Activated CD8-positive, alpha-beta memory T cell treated with anti-CD3 and anti-CD28 coated beads for 36 hours (primary cell): Measurements from ENCODE around the gene GNPTG. TPM values are rescaled to one million over a fixed set of nuclear protein-coding genes. Genes with fewer than 3 reads are reported as not detected.

Experiments used
- CTCF ChIA-PET: fragments of 350-600 bp; sonication (Branson Sonifier 250); formaldehyde crosslinking; loops from one replicate; lab custom pipeline; 2021; ENCODE audit warnings: antibody characterized with exemption; lab: Charles Lee
- POLR2A ChIA-PET: fragments of 350-600 bp; sonication (Branson Sonifier 250); formaldehyde crosslinking; loops from one replicate; lab custom pipeline; 2021; ENCODE audit warnings: antibody characterized with exemption; lab: Charles Lee
- total RNA-seq, 2 experiments: library from RNA; stranded (reverse); gene quantifications; one replicate each; pipeline ENCODE4 v1.2.3, GENCODE V29; 2021

GNPTG gene
- total RNA-seq, result 10 to 100 TPM; 25.7 to 26.1 TPM

DNA sequence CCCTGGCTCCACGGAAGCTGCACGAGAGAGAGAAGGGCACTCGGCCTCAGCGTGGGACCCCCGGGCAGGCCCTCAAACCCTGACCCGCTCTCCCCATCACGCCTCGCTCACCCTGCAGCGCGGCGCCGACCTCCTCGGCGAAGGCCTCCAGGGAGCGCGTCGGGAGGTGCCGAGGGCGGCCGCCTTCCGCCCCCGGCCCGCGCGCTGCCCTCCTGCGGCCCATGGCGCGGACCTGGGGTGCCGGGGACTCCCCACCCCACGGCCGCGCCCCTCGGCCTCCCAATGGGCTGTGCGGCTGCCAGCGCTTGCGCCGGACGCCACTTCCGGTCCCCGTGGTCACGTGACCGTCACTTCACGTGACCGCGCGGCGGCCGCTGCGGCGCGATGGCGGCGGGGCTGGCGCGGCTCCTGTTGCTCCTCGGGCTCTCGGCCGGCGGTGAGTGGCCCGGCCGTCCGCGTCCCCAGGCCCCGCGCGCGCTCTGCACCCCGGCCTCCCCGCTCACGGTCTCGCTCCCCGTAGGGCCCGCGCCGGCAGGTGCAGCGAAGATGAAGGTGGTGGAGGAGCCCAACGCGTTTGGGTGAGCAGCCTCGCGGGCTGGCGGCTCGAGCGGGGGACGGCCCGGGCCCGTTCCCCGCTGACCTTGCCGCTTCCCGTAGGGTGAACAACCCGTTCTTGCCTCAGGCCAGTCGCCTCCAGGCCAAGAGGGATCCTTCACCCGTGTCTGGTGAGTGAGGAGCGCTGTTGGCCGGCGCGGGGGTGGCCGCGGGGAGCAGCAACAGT is at the start of gene GNPTG, which contains the start of gene TSR3:
TSS of gene GNPTG (plus strand) at position 350 of the 781 bp plus-strand sequence. CDS start at position 385, 35 bp downstream.
TSS of gene TSR3 (minus strand) at position 297 of the 781 bp plus-strand sequence. CDS start at position 223, 74 bp downstream.
- ChIA-PET POLR2A (no interaction called here), CTCF (no interaction called here)

DNA sequence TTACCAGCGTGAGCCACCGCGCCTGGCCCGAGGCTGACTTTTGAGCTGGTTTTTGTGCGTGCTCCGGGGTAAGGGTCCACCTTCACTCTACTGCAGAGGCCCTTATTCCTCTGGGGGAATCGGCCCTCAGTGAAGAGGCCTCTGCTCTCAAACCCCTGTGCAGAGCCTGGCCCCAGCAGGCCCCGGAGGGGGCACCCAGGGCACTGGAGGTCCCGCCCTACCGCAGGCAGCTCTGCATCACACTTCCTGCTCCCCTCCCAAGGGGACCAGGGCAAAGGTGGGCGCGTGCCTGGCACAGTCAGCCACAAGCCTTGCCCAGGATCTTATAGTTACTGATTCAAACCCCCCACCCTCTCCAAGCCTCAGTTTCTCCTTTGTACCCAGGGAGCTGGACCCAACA is 45.9 kb upstream of the GNPTG start:
- ChIA-PET CTCF (no interaction called here), POLR2A (no interaction called here)

DNA sequence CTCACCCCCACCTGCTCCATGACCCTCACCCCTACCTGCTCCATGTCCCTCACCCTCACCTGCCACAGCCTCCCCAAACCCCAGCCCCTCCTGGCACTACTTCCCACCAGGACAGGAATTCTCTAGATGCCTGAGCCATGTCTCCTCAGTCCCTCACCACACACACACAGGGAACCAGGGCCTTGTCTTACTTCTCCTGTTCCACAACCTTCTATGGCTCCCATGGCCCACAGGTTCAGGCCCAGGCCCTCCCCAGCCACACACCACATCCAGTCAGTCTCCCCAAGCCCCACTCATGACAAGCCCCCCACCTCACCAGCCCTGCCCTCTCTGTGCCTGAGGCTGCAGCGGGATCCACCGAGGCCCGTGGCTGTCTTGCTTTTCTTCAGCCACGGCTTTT is 45.4 kb upstream of the GNPTG start:
- ChIA-PET CTCF (no interaction called here), POLR2A (no interaction called here)

DNA sequence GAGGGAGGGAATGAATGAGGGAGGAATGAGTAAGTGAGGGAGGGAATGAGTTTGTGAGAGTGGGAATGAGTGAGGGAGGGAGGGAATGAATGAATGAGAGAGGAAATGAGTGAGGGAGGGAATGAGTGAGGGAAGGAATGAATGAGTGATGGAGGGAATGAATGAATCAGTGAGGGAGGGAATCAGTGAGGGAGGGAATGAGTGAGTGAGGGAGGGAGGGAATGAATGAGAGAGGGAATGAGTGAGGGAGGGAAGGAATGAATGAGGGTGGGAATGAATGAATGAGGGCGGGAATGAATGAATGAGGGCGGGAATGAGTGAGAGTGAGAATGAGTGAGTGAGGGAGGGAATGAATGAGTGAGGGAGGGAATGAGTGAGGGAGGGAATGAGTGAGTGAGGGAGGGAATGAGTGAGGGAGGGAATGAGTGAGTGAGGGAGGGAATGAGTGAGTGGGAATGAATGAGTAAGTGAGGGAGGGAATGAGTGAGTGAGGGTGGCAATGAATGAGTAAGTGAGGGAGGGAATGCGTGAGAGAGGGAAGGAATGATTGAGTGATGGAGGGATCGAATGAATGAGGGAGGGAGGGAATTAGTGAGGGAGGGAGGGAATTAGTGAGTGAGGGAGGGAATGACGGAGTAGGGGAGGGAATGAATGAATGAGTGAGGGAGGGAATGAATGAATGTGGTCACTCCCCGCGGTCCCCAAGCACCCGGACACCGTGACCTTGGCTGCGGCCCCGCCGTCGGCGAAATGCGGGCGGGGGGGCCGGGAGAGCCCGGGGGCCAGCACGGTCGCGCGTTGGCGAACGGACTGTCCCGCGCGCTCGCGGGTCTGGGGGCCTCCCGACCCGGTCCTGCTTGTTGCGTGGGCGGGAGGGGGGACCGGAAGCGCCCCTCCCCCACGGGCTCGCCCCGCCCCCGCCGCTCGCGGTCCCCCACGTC is 43.4 kb upstream of the GNPTG start:
- POLR2A ChIA-PET, result interaction anchor here (1.2 kb wide), 1 partner anchor 35 kb away, joined by 3 read pairs; no protein-coding TSS in a partner anchor

DNA sequence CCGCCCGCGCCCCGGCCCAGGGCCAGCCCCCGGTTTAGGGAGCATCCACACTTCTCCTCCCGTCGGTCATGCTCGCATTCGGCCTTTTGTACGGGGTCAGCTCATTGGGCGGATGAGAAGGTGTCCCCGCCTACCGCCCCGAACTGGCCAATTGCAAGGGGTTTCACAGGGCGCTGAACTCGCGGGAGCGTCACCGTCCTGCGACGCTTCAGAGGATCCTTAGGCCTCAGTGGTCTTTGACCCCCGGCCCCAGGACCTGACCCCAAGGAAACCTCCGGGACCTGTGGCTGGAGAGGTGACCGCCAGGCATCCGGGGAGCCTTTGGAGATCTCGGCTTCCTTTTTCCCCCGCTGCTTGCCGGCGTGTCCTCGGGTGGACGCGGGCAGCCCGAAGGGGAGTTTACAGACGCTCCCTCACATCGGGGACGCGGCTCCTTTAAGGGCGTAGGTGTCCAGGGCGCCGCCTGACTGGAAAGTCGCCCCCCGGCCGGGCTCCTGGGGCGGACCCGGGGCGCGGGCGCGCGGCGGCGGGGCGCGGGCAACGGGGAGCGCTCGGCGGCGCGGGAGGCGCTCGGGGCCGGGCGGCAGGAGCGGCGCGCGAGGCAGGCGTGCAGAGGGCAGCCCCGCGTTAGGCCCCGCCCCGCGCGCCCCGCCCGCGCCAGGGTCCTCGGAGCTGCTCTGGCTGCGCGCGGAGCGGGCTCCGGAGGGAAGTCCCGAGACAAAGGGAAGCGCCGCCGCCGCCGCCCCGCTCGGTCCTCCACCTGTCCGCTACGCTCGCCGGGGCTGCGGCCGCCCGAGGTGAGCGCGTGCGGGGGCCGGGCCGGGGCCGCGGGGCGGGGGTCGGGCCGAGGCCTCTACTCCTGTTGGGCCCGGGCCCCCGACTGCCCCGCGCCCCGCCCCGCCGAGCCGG is 42.5 kb upstream of the GNPTG start, which contains the start of gene UBE2I:
TSS of gene UBE2I (plus strand) at position 660 of the 909 bp plus-strand sequence. CDS start 4,395 bp downstream, outside the sequence.
- POLR2A ChIA-PET, result interaction anchor here (0.5 to 1.2 kb wide), 2 partner anchors 34 to 302 kb away, joined by 3 to 4 read pairs; partner anchors contain the start of gene IFT140
- CTCF ChIA-PET, result interaction anchor here (1.0 kb wide), 1 partner anchor 8 kb away, joined by 3 read pairs; no protein-coding TSS in a partner anchor

More for the DNA sequence above, 43.4 kb upstream of the GNPTG start:
- CTCF ChIA-PET, result no interaction called here

DNA sequence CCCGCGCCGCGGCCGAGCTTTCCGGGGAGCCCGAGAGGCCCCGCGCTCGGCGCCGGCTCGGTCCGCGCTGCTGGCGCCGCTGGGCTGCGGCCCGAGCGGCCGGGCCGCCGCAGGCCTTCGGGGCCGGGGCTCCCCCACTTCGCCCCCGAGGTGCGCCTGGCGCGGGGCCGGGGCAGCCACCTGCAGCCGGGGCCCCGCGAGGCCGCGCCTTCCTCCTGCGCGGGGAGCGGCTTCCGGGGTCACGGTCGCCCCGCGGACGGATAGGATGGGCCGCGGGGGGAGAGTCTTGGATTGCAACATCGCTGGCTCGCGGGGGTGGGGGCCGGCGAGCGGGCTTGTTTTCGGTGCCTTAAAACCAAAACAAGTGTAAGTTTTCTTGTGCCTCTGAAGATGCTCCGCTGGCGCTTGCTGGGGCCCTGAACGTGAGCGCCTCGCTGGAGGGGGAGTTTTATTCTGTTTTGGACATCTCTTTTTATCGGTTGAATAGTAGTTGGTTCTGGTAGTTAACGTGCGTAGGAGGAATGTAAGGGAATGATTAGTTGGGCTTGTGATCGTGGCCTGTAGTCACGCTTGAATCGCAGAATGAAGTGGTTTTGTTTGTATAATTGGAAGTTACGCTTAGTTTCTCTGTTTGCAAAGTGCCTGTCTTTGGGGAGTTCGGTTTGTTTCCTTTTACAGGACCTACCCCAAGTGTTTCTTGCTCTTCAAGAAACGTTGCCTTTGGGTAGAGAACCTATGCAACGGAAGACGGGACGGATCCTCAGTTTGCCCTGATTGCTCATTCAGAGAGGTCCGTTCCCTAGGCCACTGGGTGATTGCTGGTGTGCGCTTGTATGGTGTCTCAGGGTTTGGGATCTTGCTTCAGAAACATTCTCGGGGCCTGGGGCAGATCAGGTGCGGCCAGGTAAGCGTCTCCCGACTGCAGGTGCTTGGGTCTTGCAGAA is 41.6 kb upstream of the GNPTG start:
- ChIA-PET CTCF (interaction anchor here (0.6 to 1.0 kb wide), 2 partner anchors 9 to 53 kb away, joined by 3 read pairs; no protein-coding TSS in a partner anchor), POLR2A (no interaction called here)

DNA sequence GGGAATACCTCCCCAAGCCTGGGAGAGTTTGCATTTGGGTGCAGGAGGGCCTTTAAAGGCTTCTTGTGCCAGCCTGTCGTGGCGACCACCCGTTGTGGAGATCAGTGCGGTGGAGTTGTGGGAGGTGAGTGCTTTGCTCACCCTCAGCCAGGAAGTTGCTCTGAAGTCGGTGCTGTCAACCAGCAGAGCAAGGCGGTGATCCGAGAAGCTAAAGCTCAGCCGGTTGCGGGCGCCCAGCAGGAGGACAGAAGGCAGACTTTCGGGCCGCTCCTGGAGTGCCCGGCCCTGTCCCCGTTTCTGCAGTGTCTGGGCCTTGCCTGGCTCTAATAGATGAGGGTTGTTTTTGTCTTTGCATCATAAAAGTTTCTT is 40.9 kb upstream of the GNPTG start:
- POLR2A ChIA-PET, result no interaction called here
- CTCF ChIA-PET, result interaction anchor here (0.6 kb wide), 1 partner anchor 53 kb away, joined by 3 read pairs; no protein-coding TSS in a partner anchor

DNA sequence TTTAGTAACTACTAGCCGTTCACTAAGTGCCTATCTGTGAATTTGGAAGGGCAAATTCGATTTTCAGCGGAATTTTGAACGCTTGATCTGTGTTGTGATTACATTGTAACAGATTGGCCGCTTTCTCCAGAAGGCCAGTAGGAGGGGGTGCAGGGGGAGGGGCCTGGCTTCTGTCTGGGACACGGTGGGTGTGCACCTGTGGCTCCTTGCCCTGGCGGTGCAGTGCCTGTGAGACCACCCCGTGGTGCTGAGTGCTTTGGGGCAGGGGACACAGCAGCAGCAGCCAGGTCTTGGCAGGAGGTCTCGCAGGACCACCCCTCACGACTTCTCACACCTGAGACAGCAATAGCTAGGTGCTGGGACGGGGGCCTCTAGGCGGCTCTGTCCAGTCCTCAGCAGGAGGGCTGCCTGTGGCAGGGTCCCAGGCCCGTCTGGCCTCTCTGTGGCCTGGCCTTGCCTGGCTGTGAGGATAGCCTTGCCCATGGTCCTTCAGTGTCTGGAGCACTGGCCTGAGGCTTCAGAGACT is 40.5 kb upstream of the GNPTG start:
- ChIA-PET CTCF (no interaction called here), POLR2A (no interaction called here)

DNA sequence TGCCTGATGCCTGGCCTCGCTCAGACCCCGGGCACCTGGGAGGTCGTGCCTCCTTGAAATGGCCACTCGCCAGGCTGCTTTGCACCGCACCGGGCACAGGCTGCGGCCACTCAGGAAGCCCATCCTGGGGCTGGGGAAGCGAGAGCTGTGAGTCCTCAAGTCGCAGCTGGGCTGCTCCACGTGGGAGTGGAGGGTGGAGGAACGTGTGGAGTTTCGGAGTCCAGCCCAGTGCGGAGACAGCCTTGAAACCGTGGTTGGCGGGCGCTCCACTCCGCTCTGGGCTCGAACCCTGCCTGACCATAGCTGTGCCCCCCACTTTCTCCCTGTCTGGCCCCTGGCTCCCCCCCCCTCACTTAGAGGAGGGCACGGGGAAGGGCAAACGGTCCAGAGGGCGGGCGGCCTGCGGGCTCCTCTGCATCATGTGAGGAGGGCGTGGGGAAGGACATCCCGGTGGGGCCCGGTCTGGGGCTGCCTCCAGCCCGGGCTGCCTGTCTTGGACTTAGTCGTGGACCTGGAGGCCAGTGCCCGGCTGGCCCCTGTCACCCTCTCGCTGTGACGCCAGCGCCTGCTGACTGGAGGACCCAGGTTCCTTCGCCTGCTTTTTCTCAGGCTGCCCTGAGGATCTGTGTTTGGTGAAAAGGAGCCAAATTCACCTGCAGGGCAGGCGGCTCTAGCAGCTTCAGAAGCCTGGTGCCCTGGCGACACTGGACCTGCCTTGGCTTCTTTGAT is 39.8 kb upstream of the GNPTG start:
- CTCF ChIA-PET, result interaction anchor here (1.1 kb wide), 1 partner anchor 26 kb away, joined by 3 read pairs; no protein-coding TSS in a partner anchor
- POLR2A ChIA-PET, result no interaction called here

DNA sequence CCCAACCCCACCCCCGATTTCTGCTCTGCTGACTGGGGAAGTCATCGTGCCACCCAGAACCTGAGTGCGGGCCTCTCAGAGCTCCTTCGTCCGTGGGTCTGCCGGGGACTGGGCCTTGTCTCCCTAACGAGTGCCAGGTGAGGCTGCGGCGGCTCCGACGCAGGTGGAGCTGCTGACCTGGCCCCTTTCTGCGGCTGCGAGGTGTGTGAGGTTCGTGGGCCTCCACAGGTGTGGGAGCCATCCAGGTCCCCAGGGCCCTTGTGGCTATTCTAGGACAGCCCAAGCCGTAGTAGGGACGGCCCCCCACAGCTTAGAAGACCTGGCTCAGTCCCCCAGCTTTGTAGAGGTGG is 39.3 kb upstream of the GNPTG start:
- POLR2A ChIA-PET, result no interaction called here
- CTCF ChIA-PET, result interaction anchor here (1.1 kb wide), 1 partner anchor 26 kb away, joined by 3 read pairs; no protein-coding TSS in a partner anchor

DNA sequence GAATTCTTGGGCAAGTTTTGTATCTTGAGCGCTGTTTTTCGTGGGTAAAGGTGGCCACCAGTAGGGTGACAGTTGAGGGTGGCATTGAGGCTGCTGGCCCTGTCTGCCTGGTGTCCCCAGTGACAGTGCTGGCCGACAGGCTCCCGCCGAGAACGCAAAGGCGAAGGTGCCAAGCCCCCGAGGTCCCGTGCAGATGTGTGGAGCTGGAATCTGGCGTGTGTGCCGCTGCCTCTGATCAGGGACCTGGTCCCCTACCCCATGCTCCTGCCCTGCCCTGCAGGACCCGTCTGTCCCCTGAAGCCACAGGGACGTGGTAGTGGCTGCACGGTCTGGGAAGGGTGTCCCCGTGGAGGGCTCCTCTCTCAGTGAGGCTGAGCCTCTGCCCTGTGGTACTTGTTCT is 38.8 kb upstream of the GNPTG start:
- POLR2A ChIA-PET, result interaction anchor here (0.6 to 0.7 kb wide), 2 partner anchors 392 to 596 kb away, joined by 4 to 8 read pairs; no protein-coding TSS in a partner anchor
- CTCF ChIA-PET, result no interaction called here

DNA sequence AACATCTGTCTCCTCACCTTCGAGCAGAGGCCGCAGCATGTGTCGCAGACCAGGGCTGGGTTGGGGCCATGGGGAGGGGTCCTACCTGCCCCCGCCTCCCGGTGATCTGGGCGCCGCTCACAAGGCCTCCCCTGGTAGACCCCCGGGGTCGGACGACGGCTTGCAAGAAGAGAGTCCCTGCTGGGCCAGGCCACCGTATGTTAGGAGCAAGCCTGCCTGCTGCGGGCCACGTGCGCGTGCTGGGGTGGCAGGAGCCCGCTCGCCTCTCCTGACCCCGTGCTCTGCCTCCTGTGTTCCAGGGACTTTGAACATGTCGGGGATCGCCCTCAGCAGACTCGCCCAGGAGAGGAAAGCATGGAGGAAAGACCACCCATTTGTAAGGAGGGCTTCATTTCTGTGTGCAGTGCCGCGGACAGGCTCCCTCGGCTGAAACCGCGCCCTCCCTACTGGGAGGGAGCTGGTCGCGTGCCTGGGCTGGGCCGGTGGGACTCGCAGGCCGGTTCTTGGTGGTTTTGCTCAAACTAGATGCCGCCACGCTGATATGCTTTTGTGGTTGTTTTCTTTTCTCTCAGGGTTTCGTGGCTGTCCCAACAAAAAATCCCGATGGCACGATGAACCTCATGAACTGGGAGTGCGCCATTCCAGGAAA is 37.9 kb upstream of the GNPTG start:
- ChIA-PET CTCF (no interaction called here), POLR2A (interaction anchor here (0.6 kb wide), 1 partner anchor 391 kb away, joined by 4 read pairs; no protein-coding TSS in a partner anchor)

DNA sequence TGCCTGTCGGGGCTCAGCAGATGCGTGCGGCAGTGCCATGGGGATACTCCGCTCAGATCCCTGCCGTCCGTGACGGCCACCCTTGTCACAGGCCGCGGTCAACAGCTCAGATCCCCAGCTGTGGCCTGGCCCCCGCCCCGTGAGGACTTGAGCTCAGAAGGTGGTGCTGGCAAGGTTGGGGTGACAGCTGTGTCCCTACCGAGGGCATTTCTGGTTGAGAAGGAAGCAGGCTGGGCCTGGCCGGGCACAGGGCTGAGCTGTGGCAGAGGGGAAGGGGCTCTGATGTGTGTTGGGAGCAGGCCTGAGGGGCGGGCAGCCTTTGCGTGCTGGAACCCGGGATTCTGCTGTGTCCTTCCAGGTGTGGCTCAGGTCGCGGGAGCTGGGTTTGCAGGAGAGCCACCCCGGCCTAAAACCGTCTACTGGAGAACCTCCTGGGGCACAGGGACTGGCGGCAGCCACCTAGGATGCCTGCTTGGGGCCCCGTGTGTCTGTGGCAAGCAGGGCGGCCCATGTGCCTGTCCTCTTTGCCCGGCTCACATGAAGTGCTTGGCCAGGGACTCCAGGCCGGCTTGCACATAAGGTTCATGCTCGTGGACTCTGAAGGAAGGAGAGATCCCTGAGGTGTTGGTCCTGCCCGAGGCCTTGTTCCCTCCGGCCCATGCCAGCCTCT is 37.2 kb upstream of the GNPTG start:
- CTCF ChIA-PET, result no interaction called here
- POLR2A ChIA-PET, result no interaction called here

DNA sequence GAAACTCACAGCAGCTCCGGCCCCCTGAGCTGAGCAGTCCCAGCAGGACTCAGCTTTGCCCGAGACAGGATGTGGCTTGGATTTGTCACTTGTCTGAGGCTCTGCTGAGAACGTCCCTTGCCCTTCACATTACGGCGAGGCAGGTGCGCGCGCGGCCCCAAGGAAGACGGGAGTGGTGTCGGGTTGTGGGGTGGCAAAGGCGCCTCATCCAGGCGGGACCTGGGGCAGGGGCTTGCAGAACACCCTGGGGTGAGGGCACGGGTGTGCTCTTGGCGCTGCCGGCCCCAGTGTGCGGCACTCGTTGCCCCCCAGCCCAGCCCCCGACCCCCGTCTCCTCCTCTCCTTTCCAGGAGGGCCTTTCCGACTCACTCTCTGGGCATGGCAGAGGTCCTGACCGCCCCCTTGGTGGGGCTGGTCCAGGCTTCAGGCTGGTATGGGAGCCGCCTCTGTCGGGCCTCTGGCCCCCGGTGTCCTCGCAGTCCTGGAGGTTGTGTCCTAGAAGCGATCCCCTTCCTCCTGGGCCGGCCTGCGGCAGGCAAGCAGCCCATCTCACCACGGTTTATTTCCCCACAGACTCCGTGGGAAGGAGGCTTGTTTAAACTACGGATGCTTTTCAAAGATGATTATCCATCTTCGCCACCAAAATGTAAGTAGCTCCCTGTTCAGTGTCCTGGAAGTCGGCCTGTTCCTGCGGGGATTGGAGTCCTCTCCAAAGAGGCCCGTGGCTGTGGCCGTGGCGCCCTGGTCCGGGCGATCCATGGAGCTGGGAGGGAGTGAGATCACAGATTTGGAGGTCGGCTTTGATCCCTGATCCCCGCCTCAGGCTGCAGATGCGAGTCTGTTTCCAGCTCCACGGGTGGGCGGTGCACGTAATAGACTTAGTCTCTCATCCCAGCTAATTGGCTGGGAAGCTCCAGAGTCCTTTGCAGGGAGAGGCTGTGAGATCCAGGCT is 36.4 kb upstream of the GNPTG start:
- CTCF ChIA-PET, result interaction anchor here (1.8 kb wide), 1 partner anchor 15 kb away, joined by 5 read pairs; no protein-coding TSS in a partner anchor
- POLR2A ChIA-PET, result interaction anchor here (0.9 kb wide), 1 partner anchor 9 kb away, joined by 4 read pairs; no protein-coding TSS in a partner anchor
